ENCODE data around the gene TTLL8. TPM values are rescaled to one million over a fixed set of nuclear protein-coding genes. Genes with fewer than 3 reads are reported as not detected.

The TTLL8 gene
- total and polyA plus RNA-seq, 2 experiments from 2014 or later = not detected

GRCh38 chr22:50019316-50019715 lies 38.8 kb downstream of the TTLL8 start:
- no peaks in the 10 kb centered on the region for H3K4me1 ChIP-seq (ENCODE audit: insufficient read depth)
- H3K4me3 ChIP-seq = no peak overlapping the region
- no peak overlapping the region for H3K27ac ChIP-seq
- no peaks in the 10 kb centered on the region for H4K20me1 ChIP-seq (ENCODE audit: insufficient read depth, poor library complexity, severe bottlenecking)
- no peak overlapping the region for H3K4me2 ChIP-seq
- no peak for DNase-seq (ENCODE audit: low spot score)
- WGBS (ENCODE audit: low lambda C conversion rate, missing lambda C conversion rate) = 76% methylated on average over 3 of the region's 3 CpGs
- no peaks in the 10 kb centered on the region for H3K9me3 ChIP-seq (ENCODE audit: low read depth)
- peaks cover 8% of the 10 kb centered on the region for H3K27me3 ChIP-seq
- no peak overlapping the region for H2AFZ ChIP-seq
- H3K9me2 ChIP-seq (replicated peaks; ENCODE audit: insufficient read depth) = no peaks in the 10 kb centered on the region
- H3K36me3 ChIP-seq (replicated peaks; ENCODE audit: insufficient read depth, low read depth) = no peaks in the 10 kb centered on the region
- H3K79me2 ChIP-seq = no peaks in the 10 kb centered on the region
- TF ChIP-seq CTCF (IDR thresholded peaks at IDR 0.05; ENCODE audit: poor library complexity) (no peak), EZH2phosphoT487 (IDR thresholded peaks at IDR 0.05; ENCODE audit: low read depth, severe bottlenecking, unreplicated experiment) (no peak), EZH2 (IDR thresholded peaks at IDR 0.05; ENCODE audit: borderline replicate concordance) (no peak)

GRCh38 chr22:50018608-50019285 lies 39.4 kb downstream of the TTLL8 start:
- Histone ChIP-seq H3K27me3 (peaks cover 12% of the 10 kb centered on the region), H2AFZ (no peak overlapping the region), H3K4me1 (ENCODE audit: insufficient read depth) (no peaks in the 10 kb centered on the region), H3K79me2 (no peaks in the 10 kb centered on the region), H3K9me3 (ENCODE audit: low read depth) (no peaks in the 10 kb centered on the region), H3K4me2 (no peak overlapping the region), H3K27ac (no peak overlapping the region), H3K4me3 (no peak overlapping the region), H3K9me2 (replicated peaks; ENCODE audit: insufficient read depth) (no peaks in the 10 kb centered on the region), H4K20me1 (ENCODE audit: insufficient read depth, poor library complexity, severe bottlenecking) (no peaks in the 10 kb centered on the region), H3K36me3 (replicated peaks; ENCODE audit: insufficient read depth, low read depth) (no peaks in the 10 kb centered on the region)
- DNase-seq (ENCODE audit: low spot score) = no peak
- WGBS (ENCODE audit: low lambda C conversion rate, missing lambda C conversion rate) = 81% methylated on average over 11 of the region's 11 CpGs
- TF ChIP-seq EZH2phosphoT487 (IDR thresholded peaks at IDR 0.05; ENCODE audit: low read depth, severe bottlenecking, unreplicated experiment) (no peak), CTCF (IDR thresholded peaks at IDR 0.05; ENCODE audit: poor library complexity) (no peak), EZH2 (IDR thresholded peaks at IDR 0.05; ENCODE audit: borderline replicate concordance) (no peak)

- Histone ChIP-seq H3K9me3 (ENCODE audit: low read depth) (no peaks in the 10 kb centered on the region), H2AFZ (no peak overlapping the region), H3K36me3 (replicated peaks; ENCODE audit: insufficient read depth, low read depth) (no peaks in the 10 kb centered on the region), H3K4me2 (no peak overlapping the region), H3K9me2 (replicated peaks; ENCODE audit: insufficient read depth) (no peaks in the 10 kb centered on the region), H3K4me1 (ENCODE audit: insufficient read depth) (no peaks in the 10 kb centered on the region), H3K27ac (no peak overlapping the region), H4K20me1 (ENCODE audit: insufficient read depth, poor library complexity, severe bottlenecking) (no peaks in the 10 kb centered on the region), H3K4me3 (no peak overlapping the region), H3K27me3 (peaks cover 20% of the 10 kb centered on the region), H3K79me2 (no peaks in the 10 kb centered on the region)
- 82% methylated on average over 6 of the region's 6 CpGs for WGBS (ENCODE audit: low lambda C conversion rate, missing lambda C conversion rate)
- no peak for DNase-seq (ENCODE audit: low spot score)
- TF ChIP-seq EZH2 (IDR thresholded peaks at IDR 0.05; ENCODE audit: borderline replicate concordance) (no peak), CTCF (IDR thresholded peaks at IDR 0.05; ENCODE audit: poor library complexity) (no peak), EZH2phosphoT487 (IDR thresholded peaks at IDR 0.05; ENCODE audit: low read depth, severe bottlenecking, unreplicated experiment) (no peak)
Measured at GRCh38 chr22:50017701-50018224, 40.3 kb downstream of the TTLL8 start.
